IMR-90 (cell line): ENCODE data around the gene PRKCE.

Experiments used
- BHLHE40 ChIP-seq: fragments of 150-350 bp; IDR thresholded peaks from 2 replicates; pipeline ENCODE4 v1.6.1; 2016; ENCODE audit warnings: mild to moderate bottlenecking, low read depth, low read length
- CEBPB ChIP-seq: IDR thresholded peaks from 2 replicates; pipeline ENCODE4 v1.6.1; 2012; ENCODE audit warnings: low read depth, low read length, improper control_type of control experiment
- CHD1 ChIP-seq: IDR thresholded peaks from 2 replicates; pipeline ENCODE4 v1.6.1; 2012; ENCODE audit warnings: low read depth, low read length, improper control_type of control experiment
- FOS ChIP-seq: fragments of 150-350 bp; IDR thresholded peaks from 2 replicates; pipeline ENCODE4 v1.6.1; 2016; ENCODE audit warnings: low read depth, low read length
- MAFK ChIP-seq: IDR thresholded peaks from 2 replicates; pipeline ENCODE4 v1.6.1; 2012; ENCODE audit warnings: low read depth, low read length, improper control_type of control experiment
- MAZ ChIP-seq: IDR thresholded peaks from 2 replicates; pipeline ENCODE4 v1.6.1; 2012; ENCODE audit warnings: low read depth, mild to moderate bottlenecking, low read length, improper control_type of control experiment, moderate library complexity, borderline replicate concordance
- MXI1 ChIP-seq: IDR thresholded peaks from 2 replicates; pipeline ENCODE4 v1.6.1; 2012; ENCODE audit warnings: low read depth, mild to moderate bottlenecking, low read length, moderate library complexity, borderline replicate concordance
- POLR2A ChIP-seq: IDR thresholded peaks from 2 replicates; pipeline ENCODE4 v1.6.1; 2012; ENCODE audit warnings: mild to moderate bottlenecking, low read depth, low read length
- RAD21 ChIP-seq: IDR thresholded peaks from 2 replicates; pipeline ENCODE4 v1.6.1; 2012; ENCODE audit warnings: low read length, improper control_type of control experiment
- RCOR1 ChIP-seq: IDR thresholded peaks from 2 replicates; pipeline ENCODE4 v1.6.1; 2012; ENCODE audit warnings: mild to moderate bottlenecking, low read length, improper control_type of control experiment; ENCODE audit not compliant: insufficient replicate concordance
- RFX5 ChIP-seq: IDR thresholded peaks from 2 replicates; pipeline ENCODE4 v1.8.0; 2012; ENCODE audit warnings: low read depth, mild to moderate bottlenecking, low read length, moderate library complexity
- SMC3 ChIP-seq: fragments of 150-350 bp; IDR thresholded peaks from 2 replicates; pipeline ENCODE4 v1.6.1; 2016; ENCODE audit warnings: low read depth, mild to moderate bottlenecking, antibody characterized with exemption, low read length, moderate library complexity
- TF ChIP-seq, protein P1 (sequence below): conservative IDR thresholded peaks from 2 replicates; pipeline ENCODE4 v1.5.1; 2012; ENCODE audit warnings: mild to moderate bottlenecking, low read depth, low read length, improper control_type of control experiment
- TF ChIP-seq, protein P2 (sequence below): fragments of 150-350 bp; IDR thresholded peaks from 2 replicates; pipeline ENCODE4 v1.6.1; 2017; ENCODE audit warnings: mild to moderate bottlenecking, antibody characterized with exemption, low read length, low read depth

DNA sequence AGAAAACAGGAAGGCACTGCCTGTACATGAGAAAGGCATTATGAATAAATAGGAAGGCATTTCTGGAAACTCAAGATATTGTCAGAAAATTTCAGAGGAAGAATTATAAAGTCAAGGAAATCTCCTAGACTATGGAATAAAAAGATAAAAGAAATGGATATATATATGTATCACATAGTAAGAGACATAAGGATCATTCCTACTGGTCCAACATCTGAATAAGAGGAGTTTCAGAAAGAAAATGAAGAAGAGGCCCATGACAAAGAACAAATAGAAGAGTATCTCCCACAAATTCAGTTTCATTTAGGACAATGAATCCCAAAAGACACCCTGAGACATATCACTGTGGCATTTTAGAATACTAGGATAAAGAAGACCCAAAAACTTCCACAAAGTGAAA is 178.8 kb downstream of the PRKCE start:
- TF ChIP-seq POLR2A = no peak
- TF ChIP-seq CHD1 = no peak
- TF ChIP-seq, protein P1, sequence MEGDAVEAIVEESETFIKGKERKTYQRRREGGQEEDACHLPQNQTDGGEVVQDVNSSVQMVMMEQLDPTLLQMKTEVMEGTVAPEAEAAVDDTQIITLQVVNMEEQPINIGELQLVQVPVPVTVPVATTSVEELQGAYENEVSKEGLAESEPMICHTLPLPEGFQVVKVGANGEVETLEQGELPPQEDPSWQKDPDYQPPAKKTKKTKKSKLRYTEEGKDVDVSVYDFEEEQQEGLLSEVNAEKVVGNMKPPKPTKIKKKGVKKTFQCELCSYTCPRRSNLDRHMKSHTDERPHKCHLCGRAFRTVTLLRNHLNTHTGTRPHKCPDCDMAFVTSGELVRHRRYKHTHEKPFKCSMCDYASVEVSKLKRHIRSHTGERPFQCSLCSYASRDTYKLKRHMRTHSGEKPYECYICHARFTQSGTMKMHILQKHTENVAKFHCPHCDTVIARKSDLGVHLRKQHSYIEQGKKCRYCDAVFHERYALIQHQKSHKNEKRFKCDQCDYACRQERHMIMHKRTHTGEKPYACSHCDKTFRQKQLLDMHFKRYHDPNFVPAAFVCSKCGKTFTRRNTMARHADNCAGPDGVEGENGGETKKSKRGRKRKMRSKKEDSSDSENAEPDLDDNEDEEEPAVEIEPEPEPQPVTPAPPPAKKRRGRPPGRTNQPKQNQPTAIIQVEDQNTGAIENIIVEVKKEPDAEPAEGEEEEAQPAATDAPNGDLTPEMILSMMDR = no peak
- TF ChIP-seq RCOR1 = no peak
- TF ChIP-seq MAFK = no peak
- no peak for TF ChIP-seq SMC3
- TF ChIP-seq RFX5 = no peak
- TF ChIP-seq RAD21 = no peak
- TF ChIP-seq MXI1 = no peak
- TF ChIP-seq MAZ = no peak
- TF ChIP-seq, protein P2, sequence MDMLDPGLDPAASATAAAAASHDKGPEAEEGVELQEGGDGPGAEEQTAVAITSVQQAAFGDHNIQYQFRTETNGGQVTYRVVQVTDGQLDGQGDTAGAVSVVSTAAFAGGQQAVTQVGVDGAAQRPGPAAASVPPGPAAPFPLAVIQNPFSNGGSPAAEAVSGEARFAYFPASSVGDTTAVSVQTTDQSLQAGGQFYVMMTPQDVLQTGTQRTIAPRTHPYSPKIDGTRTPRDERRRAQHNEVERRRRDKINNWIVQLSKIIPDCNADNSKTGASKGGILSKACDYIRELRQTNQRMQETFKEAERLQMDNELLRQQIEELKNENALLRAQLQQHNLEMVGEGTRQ = no peak
- TF ChIP-seq BHLHE40 = no peak
- TF ChIP-seq CEBPB = no peak
- TF ChIP-seq FOS = no peak
